NB4 (cell line): Measurements from ENCODE around the gene MTHFR.

Experiments used
- MYC ChIP-seq: IDR thresholded peaks from 2 replicates; pipeline ENCODE4 v1.6.1; 2011; ENCODE audit warnings: low read depth, low read length
- POLR2A ChIP-seq: IDR thresholded peaks from 2 replicates; pipeline ENCODE4 v1.6.1; 2011; ENCODE audit warnings: mild to moderate bottlenecking; ENCODE audit not compliant: insufficient read length; ENCODE audit errors: extremely low read depth
- TF ChIP-seq, protein P1 (sequence below): IDR thresholded peaks from one replicate; pipeline ENCODE4 v1.5.1; 2012; ENCODE audit warnings: low read depth, low read length

- TF ChIP-seq, protein P1, sequence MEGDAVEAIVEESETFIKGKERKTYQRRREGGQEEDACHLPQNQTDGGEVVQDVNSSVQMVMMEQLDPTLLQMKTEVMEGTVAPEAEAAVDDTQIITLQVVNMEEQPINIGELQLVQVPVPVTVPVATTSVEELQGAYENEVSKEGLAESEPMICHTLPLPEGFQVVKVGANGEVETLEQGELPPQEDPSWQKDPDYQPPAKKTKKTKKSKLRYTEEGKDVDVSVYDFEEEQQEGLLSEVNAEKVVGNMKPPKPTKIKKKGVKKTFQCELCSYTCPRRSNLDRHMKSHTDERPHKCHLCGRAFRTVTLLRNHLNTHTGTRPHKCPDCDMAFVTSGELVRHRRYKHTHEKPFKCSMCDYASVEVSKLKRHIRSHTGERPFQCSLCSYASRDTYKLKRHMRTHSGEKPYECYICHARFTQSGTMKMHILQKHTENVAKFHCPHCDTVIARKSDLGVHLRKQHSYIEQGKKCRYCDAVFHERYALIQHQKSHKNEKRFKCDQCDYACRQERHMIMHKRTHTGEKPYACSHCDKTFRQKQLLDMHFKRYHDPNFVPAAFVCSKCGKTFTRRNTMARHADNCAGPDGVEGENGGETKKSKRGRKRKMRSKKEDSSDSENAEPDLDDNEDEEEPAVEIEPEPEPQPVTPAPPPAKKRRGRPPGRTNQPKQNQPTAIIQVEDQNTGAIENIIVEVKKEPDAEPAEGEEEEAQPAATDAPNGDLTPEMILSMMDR, result no peak
- TF ChIP-seq POLR2A (no peak), MYC (no peak)
Measured at GRCh38 chr1:11802616-11802972, 3.2 kb downstream of the MTHFR start.
